ENCODE results near the gene SLC7A10.
A peak's percentile ranks its signal among the peaks of the same experiment; 100 is the strongest.

Gene SLC7A10

DNA sequence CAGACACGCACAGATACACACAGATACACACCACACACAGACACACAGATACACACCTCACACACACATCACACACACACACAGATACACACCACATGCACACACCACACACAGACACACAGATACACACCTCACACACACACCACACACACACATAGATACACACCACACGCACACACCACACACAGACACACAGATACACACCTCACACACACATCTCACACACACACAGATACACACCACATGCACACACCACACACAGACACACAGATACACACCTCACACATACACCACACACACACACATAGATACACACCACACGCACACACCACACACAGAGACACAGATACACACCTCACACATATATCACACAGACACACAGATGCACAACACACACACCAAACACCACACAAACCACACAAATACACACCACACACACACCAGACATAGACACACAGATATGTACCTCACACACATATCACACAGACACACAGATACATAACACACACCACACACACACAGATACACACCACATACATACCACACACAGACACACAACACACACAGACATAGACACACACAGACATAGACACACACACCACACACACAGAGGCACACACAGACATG lies 24.2 kb upstream of the SLC7A10 start:
- DNase-seq (ENCODE audit: low read depth): no peak
- no peak overlapping the region for H3K4me3 ChIP-seq (ENCODE audit: low read length)
- TF ChIP-seq CTCF (IDR thresholded peaks at IDR 0.05; ENCODE audit: insufficient read depth, low read depth, low read length, missing control alignments): no peak

GRCh38 chr19:33248954-33249613 lies 23.4 kb upstream of the SLC7A10 start:
- no peak overlapping the region for H3K4me3 ChIP-seq (ENCODE audit: low read length)
- no peak for DNase-seq (ENCODE audit: low read depth)
- no peak for TF ChIP-seq CTCF (IDR thresholded peaks at IDR 0.05; ENCODE audit: insufficient read depth, low read depth, low read length, missing control alignments)

DNA sequence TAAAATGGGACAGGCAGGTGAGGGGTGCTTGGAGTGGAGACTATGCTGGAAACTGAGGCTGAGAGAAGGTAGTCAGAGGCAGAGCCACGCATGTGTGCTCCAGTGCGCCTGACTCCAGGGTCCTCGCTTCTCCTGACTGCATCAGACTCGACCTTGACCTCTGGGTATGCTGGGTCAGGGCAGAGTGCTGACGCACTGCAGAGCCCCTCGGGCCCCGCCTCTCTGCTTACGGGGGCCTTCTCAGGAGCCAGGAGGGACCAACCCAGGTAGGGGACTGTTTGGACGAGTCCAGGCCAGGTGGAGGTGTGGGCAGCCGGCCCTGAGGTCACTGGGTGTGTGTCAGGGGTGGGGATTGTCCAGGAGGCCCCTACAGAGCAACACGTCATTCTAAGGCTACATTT lies 22.9 kb upstream of the SLC7A10 start:
- H3K4me3 ChIP-seq (ENCODE audit: low read length): no peak overlapping the region
- TF ChIP-seq CTCF (IDR thresholded peaks at IDR 0.05; ENCODE audit: insufficient read depth, low read depth, low read length, missing control alignments): no peak
- no peak for DNase-seq (ENCODE audit: low read depth)

- no peak for TF ChIP-seq CTCF (IDR thresholded peaks at IDR 0.05; ENCODE audit: insufficient read depth, low read depth, low read length, missing control alignments)
- no peak for DNase-seq (ENCODE audit: low read depth)
- H3K4me3 ChIP-seq (ENCODE audit: low read length): no peak overlapping the region
Observed at GRCh38 chr19:33248104-33248503, 22.5 kb upstream of the SLC7A10 start.

DNA sequence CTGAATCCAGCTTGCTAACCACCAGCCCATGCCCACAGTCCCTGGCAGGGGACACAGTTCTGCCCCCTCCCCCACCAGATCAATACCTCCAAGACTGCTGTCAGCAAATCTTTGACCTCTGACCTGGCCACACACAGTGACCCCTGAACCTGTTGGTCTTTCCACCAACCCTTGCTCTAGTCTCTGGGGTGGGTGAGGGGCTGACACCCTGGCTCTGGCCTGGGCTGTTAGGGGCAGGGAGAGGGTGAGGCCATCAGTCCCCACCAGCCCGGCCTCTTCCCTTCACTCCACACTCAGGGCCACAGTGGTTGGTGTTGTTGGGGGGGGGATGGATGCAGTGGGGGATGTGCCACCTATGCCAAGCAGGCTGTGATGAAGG lies 21.8 kb upstream of the SLC7A10 start:
- TF ChIP-seq CTCF (IDR thresholded peaks at IDR 0.05; ENCODE audit: insufficient read depth, low read depth, low read length, missing control alignments): no peak
- no peak for DNase-seq (ENCODE audit: low read depth)
- no peak overlapping the region for H3K4me3 ChIP-seq (ENCODE audit: low read length)

DNA sequence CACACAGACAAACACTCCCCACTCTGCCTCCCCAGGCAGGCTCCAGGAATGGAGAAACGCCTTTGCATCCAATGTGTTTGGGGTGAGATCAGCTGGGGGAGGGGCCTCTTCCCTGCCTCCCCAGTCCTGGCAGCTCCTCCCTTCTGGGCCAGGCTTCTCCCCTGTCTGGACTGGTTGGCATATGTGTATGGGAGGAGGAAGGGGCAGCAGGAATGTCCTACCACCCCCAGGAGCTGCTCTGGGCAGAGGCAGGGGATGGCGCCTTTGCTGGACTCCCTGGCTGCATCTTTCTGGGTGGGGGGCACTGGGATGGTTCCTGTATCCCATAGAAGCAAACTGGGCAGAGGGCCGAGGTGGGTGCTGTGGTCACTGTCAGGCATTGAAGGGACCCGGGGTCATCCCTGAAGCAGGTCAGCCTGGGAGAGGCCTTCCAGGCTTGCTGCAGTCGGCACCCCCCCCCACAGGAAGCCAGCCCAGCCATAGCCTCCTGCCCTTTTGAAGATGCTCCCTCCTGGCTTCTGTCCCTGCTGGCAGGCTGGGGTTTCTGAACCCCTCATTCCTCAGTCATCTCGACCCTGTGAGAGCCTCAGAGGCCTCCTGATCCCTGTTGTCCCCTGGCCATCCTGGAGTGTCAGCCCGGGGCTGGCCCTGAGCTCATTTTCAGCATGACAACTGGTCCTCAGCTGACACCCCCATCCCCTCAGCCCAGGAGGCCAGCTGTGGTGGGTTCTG lies 21.2 kb upstream of the SLC7A10 start:
- DNase-seq (ENCODE audit: low read depth): peak; percentile 15
- TF ChIP-seq CTCF (IDR thresholded peaks at IDR 0.05; ENCODE audit: insufficient read depth, low read depth, low read length, missing control alignments): no peak
- no peak overlapping the region for H3K4me3 ChIP-seq (ENCODE audit: low read length)
